ENCODE results near the gene FEM1A. TPM values are rescaled to one million over a fixed set of nuclear protein-coding genes. Genes with fewer than 3 reads are reported as not detected.
"Not testable (repeated sequence)": the region's sequence is repeated elsewhere in the genome, so short reads cannot be mapped to it uniquely, and the experiment has no call there.

The FEM1A gene
- 12.2 TPM for total RNA-seq

GRCh38 chr19:4791183-4792018 is at the start of gene FEM1A:
Gene FEM1A (plus strand): TSS chr19:4791734. CDS start chr19:4791855, 121 bp downstream.
- peak; percentile 100 for DNase-seq (ENCODE audit: low spot score)

DNA sequence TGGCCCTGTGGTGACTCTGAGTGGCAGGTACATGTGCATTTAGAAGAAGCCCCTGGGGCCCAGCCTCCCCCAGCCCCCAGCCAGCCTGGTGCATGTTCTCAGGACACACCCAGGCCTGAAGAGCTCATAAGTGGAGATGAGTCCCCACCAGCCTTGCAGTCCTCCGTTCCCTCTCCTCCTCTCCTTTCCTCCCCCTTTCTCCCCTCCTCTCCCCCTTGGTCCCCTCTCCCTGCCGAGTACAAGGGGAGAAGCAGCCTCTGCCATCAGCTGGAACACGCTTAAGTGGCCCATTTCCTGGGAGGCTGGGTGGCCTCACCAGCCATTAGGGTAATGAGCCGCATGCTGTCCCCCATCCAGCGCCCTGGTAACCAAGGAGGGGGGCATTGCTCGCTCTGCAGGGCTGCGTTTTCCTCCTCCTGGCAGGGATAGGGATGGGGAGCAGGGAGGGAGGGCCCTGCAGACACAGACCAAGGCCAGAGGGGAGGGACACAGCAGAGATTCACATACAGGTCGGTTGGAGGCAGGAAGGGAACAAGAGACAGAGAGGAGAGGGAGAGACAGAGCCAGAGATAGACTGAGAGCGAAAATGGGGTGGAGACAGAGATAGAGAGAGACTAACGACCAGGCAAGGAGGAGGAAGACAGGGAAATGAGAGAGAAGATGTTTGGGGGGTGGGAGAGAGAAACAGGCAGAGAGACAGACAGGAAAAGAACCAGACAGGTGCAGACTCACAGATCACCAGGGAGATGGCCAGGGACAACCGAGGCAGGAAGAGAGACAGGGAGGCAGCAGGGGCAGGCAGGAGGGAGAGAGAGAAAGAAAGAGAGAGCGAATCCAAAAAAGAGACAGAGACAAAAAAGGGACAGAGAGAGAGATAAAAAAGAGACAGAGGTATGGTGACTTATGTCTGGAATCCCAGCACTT is 48.5 kb upstream of the FEM1A start:
- no peak for DNase-seq (ENCODE audit: low spot score)

DNA sequence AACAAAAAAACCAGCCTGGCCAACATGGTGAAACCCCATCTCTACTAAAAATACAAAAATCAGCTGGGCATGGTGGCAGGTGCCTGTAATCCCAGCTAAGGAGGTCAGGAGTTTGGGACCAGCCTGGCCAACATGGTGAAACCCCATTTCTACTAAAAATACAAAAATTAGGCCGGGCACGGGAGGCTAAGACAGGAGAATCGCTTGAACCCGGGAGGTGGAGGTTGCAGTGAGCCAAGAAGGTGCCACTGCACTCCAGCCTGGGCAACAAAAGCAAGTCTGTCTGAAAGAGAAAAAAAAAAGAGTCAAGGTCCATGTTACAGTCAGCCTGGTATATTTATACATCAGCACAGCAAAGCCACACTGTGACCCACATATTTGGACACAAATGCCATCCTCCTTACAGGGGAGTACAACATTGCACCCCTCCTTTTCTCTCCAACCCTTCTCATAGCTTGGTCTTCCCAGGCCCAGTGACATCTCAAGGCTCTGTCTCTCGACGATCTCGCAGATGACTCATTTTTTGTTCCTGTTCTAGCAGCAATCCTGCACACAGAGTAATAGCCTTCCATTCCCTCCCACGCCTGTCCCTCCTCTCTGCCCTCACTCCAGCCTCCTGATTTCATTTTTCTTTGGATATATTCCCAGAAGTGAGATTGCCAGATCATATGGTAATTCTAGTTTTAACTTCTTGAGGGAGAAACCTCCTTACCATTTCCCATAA is 46.9 kb upstream of the FEM1A start:
- no peak for DNase-seq (ENCODE audit: low spot score)

DNA sequence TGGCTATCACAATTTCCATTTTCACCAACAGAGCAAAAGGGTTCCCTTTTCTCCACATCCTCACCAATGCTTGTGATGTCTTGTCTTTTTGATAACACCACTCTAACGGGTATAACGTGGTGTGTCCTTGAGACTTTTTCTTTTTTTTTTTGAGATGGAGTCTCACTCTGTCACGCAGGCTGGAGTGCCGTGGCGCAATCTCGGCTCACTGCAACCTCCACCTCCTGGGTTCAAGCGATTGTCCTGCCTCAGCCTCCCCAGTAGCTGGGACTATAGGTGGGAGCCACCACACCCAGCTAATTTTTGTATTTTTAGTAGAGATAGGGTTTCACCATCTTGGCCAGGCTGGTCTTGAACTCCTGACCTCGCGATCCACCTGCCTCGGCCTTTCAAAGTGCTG is 46.4 kb upstream of the FEM1A start:
- not testable (repeated sequence) for DNase-seq (ENCODE audit: low spot score)

GRCh38 chr19:4745986-4746385 is 45.5 kb upstream of the FEM1A start:
- DNase-seq (ENCODE audit: low spot score) = no peak

- no peak for DNase-seq (ENCODE audit: low spot score)
These were observed 43.3 kb upstream of the FEM1A start for GRCh38 chr19:4748185-4748584.

- no peak for DNase-seq (ENCODE audit: low spot score)
These were observed 42.9 kb upstream of the FEM1A start for GRCh38 chr19:4748589-4748988.

DNA sequence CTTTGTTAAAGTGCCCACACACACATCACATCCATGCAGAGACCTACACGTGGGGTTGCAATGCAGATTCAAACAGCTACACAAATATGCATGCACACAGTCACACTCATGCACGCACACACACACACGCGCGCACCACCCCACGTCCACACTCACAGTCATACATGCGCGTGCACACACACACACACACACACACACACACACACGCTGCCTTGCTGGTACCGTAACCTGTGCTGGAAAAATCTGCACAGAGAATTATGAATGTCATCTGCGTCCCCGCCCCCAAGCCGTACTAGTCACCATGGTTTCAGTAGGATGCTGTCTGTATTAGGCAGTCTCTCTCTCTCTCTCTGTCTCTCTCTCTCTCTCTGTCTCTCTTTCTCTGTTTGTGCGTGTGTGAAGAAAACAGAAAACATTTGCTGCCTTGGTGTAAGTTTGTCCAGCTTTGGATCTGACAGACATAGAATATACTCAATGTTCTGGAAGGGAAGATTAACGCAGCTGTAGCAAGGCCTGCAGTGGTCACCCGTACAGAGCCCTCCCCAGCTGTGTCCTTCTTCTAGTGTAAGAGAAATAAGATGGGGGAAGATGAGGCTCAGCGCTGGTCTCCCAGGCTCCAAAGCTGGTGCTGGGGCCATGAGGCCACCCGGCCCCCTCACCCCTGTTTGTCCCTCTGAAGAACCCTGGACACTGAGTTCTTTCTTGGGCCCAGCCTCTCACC is 41.5 kb upstream of the FEM1A start:
- DNase-seq (ENCODE audit: low spot score) = no peak

DNA sequence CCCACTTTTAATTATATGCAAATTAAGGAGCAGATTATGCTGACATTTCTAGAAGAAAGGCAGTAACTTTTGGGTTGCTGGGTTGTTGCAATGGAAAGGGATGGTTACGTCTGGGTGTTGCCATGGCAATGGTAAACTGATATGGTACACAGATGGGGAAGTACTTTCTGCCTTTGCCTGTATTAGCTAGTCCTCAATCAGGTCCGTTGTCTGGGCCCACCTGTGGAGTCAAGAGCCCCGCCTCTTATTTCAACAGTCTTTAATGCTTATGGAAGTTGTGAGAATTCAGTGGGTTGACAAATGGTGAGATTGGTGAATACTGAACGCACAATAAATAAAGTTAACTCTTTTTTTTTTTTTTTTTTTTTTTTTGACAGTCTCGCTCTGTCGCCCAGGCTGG is 37.3 kb upstream of the FEM1A start:
- no peak for DNase-seq (ENCODE audit: low spot score)

DNA sequence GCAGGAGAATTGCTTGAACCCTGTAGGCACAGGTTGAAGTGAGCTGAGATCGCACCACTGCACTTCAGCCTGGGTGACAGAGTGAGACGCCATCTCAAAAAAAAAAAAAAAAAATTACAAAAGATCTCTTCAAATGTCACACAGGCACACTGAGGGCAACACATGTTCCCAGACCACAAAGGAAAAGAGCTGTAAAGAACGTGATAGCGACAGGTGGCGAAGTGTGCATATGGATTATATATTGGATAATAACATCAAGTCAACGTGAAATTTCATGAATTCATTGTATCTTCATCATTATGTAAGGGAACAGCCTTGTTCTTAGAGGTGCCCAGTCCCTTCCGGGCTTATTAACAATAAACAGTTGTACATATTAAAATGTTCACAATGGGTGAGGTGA is 36.1 kb upstream of the FEM1A start:
- DNase-seq (ENCODE audit: low spot score) = no peak

DNA sequence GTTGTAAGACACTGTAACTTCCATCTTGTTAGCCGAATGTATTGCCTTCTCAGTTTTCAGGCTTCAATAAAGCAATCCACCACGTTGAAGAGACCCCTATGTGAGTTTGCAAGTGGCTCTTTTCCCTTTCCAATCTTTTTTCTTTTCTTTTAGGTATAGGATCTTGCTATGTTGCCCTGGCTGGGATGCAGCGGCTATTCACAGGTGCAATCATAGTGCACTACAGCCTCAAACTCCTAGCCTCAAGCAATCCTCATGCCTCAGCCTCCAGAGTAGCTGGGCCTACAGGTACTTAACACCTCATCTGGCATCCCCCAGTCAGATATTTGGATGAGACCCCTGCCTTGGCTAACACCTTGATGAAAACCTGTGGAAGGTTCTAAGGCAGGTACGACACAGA is 33.5 kb upstream of the FEM1A start:
- DNase-seq (ENCODE audit: low spot score) = no peak

DNA sequence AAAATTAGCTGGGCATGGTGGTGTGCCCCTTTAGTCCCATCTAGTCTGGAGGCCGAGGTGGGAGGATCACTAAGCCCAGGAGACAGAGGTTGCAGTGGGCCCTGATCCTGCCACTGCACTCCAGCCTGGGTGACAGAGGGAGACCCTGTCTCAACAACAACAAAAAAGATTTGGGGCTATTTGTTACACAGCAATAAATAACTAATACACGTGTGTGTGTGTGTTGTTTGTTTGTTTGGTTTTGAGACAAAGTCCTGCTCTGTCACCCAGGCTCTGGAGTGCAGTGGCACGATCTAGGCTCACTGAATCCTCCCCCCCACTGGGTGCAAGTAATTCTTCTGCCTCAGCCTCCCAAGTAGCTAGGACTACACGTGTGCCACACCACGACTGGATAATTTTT is 32.9 kb upstream of the FEM1A start:
- DNase-seq (ENCODE audit: low spot score) = no peak

DNA sequence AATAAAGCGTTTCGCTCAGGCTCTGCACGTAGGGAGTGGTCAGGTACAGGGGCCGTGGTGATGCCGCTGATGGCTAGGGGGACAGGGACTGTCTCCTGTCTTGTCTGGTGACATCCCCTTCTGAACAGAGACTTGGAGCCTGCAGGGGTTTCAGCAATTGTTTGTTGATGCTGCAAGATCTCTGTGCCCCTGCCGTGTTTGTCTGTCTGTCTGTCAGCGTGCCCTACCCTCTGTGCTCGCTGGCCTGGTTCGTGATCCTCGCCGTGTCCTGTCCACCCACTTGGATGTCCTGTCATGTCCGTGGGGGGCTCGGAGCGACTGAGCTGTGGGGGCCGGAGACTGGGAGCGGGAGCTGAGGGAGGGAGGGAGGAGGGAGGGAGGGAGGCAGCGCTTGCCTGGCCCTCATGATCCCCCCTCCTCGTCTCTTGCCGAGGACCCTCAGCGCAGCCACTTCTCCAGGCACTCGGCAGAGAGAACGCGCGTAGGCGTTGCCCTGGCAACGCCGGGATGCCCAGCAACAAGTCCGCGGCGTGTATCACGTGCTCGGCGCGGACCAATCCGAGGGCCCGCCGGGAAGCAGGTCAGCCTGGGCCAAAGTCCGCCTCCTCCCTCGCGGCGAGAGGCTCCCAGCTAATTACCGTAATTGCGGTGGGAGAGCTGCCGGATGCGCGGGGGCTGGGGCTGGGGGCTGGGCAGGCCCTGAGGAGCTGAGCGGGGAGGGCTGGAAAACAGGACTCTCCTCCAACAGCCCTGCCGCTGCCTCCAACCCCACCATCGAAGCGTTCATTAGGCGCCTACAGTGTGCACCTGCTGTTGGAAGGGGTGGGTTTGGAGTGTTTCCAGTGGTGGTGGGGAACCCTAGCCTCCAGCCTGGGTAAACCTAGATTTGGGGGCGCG is 31.9 kb upstream of the FEM1A start:
- DNase-seq (ENCODE audit: low spot score) = peak; percentile 84

- DNase-seq (ENCODE audit: low spot score) = no peak
These were observed 31.3 kb upstream of the FEM1A start for GRCh38 chr19:4760285-4760650.

- no peak for DNase-seq (ENCODE audit: low spot score)
These were observed 28.5 kb upstream of the FEM1A start for GRCh38 chr19:4763021-4763420.

DNA sequence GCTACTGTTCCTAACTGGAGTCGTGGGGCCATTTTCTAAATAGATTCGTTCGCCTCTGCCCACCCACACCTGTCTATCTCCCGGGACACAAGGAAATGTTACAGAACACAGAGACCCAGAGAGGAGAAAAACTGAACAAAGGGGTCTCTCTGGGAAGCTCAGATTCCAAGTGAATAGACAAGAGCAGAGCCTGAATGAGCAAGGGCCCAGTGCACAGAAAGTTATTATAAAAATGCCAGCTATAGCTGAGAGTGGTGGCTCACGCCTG is 27.2 kb upstream of the FEM1A start:
- no peak for DNase-seq (ENCODE audit: low spot score)

DNA sequence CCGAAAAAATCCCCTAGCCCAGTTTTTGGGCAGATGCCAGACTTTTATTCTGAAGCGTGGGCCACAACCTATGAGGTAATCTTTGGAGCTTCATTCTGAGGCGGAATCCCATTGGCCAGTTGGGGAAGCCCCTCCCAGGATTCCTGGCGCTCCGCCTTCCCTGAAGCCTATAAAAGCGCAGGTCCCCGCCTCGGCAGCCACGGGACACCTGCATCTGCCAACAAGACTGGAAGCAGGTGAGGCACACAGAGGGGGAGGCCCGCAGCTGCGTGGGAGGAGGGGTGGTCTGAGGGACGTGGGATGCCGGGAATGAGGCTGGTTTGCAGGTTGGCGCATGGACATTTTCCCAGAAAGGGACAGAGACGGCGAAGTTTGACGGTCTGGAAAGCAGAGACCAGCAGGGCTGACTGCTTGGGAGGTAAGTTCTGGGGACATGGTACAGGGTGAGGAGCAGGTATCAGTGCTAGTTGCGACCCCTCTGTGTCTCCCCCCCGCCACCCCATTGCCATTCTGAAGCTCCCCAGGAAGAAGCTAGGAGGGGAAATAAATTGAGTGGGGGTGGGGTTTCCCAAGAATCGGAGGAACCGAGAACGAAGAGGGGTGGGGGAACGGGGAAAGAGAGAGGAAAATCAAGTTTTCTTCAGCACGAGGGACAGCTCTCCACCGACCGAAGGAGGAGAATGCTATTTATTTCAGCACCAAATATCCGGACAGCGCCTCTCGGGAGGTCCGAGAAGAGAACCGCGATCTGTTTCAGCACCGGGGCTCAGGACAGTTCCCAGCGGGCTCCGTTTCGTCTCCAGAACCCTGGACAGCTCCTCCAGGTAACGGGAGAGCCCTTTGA is 22.4 kb upstream of the FEM1A start:
- peak; percentile 84 for DNase-seq (ENCODE audit: low spot score)

- no peak for DNase-seq (ENCODE audit: low spot score)
These were observed 19.0 kb upstream of the FEM1A start for GRCh38 chr19:4772566-4772965.

DNA sequence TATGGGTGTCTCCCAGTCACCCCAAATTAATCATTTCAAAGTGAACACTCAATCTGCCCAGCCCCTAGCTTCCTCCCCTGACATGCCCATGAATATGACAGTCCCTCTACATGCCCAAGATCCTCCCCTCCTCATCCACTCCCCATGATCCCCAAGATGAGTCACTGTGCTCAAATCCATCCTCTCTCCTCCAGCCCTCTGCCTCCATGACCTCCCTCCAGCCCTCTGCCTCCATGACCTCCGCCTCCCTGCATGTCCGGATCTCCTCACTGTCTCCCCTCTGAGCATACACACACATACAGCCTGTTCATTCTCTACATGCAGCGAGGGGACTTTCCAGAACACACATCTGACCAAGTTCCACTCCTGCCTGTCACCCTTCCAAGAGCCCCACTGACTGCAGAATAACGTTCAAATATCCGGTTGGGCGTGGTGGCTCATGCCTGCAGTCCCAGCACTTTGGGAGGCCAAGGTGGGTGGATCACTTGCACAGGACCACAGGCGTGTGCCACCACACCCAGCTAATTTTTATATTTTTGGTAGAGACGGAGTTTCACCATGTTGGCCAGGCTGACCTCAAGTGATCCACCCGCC is 18.4 kb upstream of the FEM1A start:
- no peak for DNase-seq (ENCODE audit: low spot score)
